Measurements from ENCODE around the gene SEC14L3. TPM values are rescaled to one million over a fixed set of nuclear protein-coding genes. Genes with fewer than 3 reads are reported as not detected.

Gene SEC14L3
- total RNA-seq, 1 experiment from 2014 or later = not detected

DNA sequence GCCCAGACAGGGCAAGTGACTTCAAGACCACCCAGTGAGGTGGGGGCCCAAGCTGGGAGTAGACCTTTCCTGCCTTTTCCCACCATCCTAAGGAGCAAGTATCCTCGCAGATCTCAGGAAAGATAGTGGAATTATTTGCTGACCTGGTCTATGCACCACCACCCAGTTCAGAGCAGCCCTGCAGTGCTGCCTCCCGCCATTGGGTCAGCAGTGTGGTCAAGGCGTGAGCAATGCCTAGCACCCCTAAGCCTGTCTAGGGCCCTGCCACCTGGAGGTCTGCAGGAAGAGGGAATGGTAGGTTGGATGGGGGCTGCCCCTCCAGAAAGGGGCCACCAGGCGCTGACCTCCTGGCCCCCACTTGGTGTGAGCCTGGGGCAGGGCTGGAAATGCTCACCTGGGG is 39.7 kb downstream of the SEC14L3 start:
- no peaks in the 10 kb centered on the region for H3K4me1 ChIP-seq (ENCODE audit: control insufficient read depth, insufficient read depth, low read length)
- in situ Hi-C loops (cut with HindIII; ENCODE audit: low pct_unique_long_range_greater_than_20kb, low sequenced_read_pairs) = no loop called here
- no TSS peak for BruUV-seq (replicated peaks)
- H3K27me3 ChIP-seq (ENCODE audit: control insufficient read depth, insufficient read depth, low read length) = no peaks in the 10 kb centered on the region
- ChIA-PET CTCF (no interaction called here), POLR2A (no interaction called here)
- TF ChIP-seq SIN3A (IDR thresholded peaks at IDR 0.05; ENCODE audit: borderline replicate concordance, insufficient read depth, low read depth, low read length) = no peak
- no peak for TF ChIP-seq POLR2AphosphoS5 (IDR thresholded peaks at IDR 0.05; ENCODE audit: low read depth, low read length)
- TF ChIP-seq, protein P1, sequence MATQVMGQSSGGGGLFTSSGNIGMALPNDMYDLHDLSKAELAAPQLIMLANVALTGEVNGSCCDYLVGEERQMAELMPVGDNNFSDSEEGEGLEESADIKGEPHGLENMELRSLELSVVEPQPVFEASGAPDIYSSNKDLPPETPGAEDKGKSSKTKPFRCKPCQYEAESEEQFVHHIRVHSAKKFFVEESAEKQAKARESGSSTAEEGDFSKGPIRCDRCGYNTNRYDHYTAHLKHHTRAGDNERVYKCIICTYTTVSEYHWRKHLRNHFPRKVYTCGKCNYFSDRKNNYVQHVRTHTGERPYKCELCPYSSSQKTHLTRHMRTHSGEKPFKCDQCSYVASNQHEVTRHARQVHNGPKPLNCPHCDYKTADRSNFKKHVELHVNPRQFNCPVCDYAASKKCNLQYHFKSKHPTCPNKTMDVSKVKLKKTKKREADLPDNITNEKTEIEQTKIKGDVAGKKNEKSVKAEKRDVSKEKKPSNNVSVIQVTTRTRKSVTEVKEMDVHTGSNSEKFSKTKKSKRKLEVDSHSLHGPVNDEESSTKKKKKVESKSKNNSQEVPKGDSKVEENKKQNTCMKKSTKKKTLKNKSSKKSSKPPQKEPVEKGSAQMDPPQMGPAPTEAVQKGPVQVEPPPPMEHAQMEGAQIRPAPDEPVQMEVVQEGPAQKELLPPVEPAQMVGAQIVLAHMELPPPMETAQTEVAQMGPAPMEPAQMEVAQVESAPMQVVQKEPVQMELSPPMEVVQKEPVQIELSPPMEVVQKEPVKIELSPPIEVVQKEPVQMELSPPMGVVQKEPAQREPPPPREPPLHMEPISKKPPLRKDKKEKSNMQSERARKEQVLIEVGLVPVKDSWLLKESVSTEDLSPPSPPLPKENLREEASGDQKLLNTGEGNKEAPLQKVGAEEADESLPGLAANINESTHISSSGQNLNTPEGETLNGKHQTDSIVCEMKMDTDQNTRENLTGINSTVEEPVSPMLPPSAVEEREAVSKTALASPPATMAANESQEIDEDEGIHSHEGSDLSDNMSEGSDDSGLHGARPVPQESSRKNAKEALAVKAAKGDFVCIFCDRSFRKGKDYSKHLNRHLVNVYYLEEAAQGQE (IDR thresholded peaks at IDR 0.05; ENCODE audit: insufficient read depth in 1 of 2, low read depth in 2 of 2, low read length in 1 of 2) = no peak
- TF ChIP-seq TCF7L2 (IDR thresholded peaks at IDR 0.05; ENCODE audit: low read depth, low read length) = no peak
- TF ChIP-seq, protein P2, sequence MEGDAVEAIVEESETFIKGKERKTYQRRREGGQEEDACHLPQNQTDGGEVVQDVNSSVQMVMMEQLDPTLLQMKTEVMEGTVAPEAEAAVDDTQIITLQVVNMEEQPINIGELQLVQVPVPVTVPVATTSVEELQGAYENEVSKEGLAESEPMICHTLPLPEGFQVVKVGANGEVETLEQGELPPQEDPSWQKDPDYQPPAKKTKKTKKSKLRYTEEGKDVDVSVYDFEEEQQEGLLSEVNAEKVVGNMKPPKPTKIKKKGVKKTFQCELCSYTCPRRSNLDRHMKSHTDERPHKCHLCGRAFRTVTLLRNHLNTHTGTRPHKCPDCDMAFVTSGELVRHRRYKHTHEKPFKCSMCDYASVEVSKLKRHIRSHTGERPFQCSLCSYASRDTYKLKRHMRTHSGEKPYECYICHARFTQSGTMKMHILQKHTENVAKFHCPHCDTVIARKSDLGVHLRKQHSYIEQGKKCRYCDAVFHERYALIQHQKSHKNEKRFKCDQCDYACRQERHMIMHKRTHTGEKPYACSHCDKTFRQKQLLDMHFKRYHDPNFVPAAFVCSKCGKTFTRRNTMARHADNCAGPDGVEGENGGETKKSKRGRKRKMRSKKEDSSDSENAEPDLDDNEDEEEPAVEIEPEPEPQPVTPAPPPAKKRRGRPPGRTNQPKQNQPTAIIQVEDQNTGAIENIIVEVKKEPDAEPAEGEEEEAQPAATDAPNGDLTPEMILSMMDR (IDR thresholded peaks at IDR 0.05) = no peak
- H3K9me3 ChIP-seq (ENCODE audit: control insufficient read depth, insufficient read depth, low read depth, low read length) = no peaks in the 10 kb centered on the region
- DNase-seq (ENCODE audit: low read depth, low spot score) (no peak), ATAC-seq (no peak)
- H3K27ac ChIP-seq (ENCODE audit: low read length) = no peak overlapping the region
- peaks cover 2% of the 10 kb centered on the region; the same call in 1 of the 2 replicates for H3K36me3 ChIP-seq (ENCODE audit: control insufficient read depth, insufficient read depth, low read length)
- intact Hi-C loops (cut with micrococcal nuclease; ENCODE audit: unreplicated experiment) = no loop called here
- no peak overlapping the region for H3K4me3 ChIP-seq (ENCODE audit: low read depth in 2 of 2, low read length in 2 of 2)

DNA sequence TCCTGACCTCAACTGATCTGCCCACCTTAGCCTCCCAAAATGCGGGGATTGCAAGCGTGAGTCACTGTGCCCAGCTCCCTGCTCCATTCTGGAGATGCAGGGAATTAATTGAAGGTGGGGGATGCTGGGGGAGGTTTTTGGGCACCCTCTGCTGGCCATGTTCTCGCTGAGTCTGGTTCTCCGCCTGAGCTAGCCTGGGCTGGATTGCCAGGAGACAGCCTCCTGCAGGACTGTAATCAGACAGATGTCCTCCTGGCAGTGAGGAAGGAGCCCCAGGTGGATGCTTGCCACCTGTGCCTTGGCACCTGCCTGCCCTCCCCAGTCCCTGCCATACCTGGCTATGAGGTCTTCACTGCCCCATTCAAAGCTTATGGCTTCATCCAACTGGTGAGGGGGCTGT is 40.9 kb downstream of the SEC14L3 start:
- DNase-seq (ENCODE audit: low read depth, low spot score) (no peak), ATAC-seq (no peak)
- TF ChIP-seq POLR2AphosphoS5 (IDR thresholded peaks at IDR 0.05; ENCODE audit: low read depth, low read length) (no peak), TCF7L2 (IDR thresholded peaks at IDR 0.05; ENCODE audit: low read depth, low read length) (no peak), SIN3A (IDR thresholded peaks at IDR 0.05; ENCODE audit: borderline replicate concordance, insufficient read depth, low read depth, low read length) (no peak)
- TF ChIP-seq, protein P2 (IDR thresholded peaks at IDR 0.05) = no peak; the same call in 1 of the 2 replicates
- TF ChIP-seq, protein P1 (IDR thresholded peaks at IDR 0.05; ENCODE audit: insufficient read depth in 1 of 2, low read depth in 2 of 2, low read length in 1 of 2) = no peak
- Histone ChIP-seq H3K4me1 (ENCODE audit: control insufficient read depth, insufficient read depth, low read length) (no peaks in the 10 kb centered on the region), H3K27me3 (ENCODE audit: control insufficient read depth, insufficient read depth, low read length) (no peaks in the 10 kb centered on the region), H3K9me3 (ENCODE audit: control insufficient read depth, insufficient read depth, low read depth, low read length) (no peaks in the 10 kb centered on the region), H3K27ac (ENCODE audit: low read length) (no peak overlapping the region), H3K36me3 (ENCODE audit: control insufficient read depth, insufficient read depth, low read length) (peaks cover under 1% of the 10 kb centered on the region; the same call in 1 of the 2 replicates), H3K4me3 (ENCODE audit: low read depth in 2 of 2, low read length in 2 of 2) (no peak overlapping the region)
- no TSS peak for BruUV-seq (replicated peaks)
- ChIA-PET CTCF (no interaction called here), POLR2A (no interaction called here)
- intact Hi-C loops (cut with micrococcal nuclease; ENCODE audit: unreplicated experiment) = no loop called here
- in situ Hi-C loops (cut with HindIII; ENCODE audit: low pct_unique_long_range_greater_than_20kb, low sequenced_read_pairs) = no loop called here
